GM18867 (cell line): ENCODE data around the gene KRT26.
"Not testable (repeated sequence)": the region's sequence is repeated elsewhere in the genome, so short reads cannot be mapped to it uniquely, and the experiment has no call there.

Experiments
- ATAC-seq: cut with Tn5 transposase; IDR thresholded peaks from one replicate; pipeline ENCODE4 v1.9.1; 2021; ENCODE audit warnings: mild to moderate bottlenecking, moderate library complexity; ENCODE audit not compliant: unreplicated experiment

The KRT26 gene

GRCh38 chr17:40795019-40795667, 23.1 kb upstream of the KRT26 start:
- ATAC-seq = no peak

- no peak for ATAC-seq
Observed at GRCh38 chr17:40794466-40794865, 22.5 kb upstream of the KRT26 start.

- no peak for ATAC-seq
Observed at GRCh38 chr17:40793832-40794231, 21.8 kb upstream of the KRT26 start.

- no peak for ATAC-seq
Observed at GRCh38 chr17:40791787-40792436, 19.9 kb upstream of the KRT26 start.

- ATAC-seq = no peak
Observed at GRCh38 chr17:40791111-40791510, 19.1 kb upstream of the KRT26 start.

- no peak for ATAC-seq
Observed at GRCh38 chr17:40782450-40782849, 10.4 kb upstream of the KRT26 start, which contains the start of gene KRT27. Gene KRT27 (minus strand): TSS chr17:40782550. CDS start chr17:40782493, 57 bp downstream.

- ATAC-seq = no peak
Observed at GRCh38 chr17:40779181-40779909, 7.3 kb upstream of the KRT26 start.

- no peak for ATAC-seq
Observed at GRCh38 chr17:40778461-40778860, 6.5 kb upstream of the KRT26 start.

- ATAC-seq = no peak
Observed at GRCh38 chr17:40777971-40778370, 6.0 kb upstream of the KRT26 start.

GRCh38 chr17:40777459-40777858, 5.5 kb upstream of the KRT26 start:
- no peak for ATAC-seq

GRCh38 chr17:40775945-40776344, 3.9 kb upstream of the KRT26 start:
- no peak for ATAC-seq

- ATAC-seq = no peak
Observed at GRCh38 chr17:40765657-40766056, 6.3 kb downstream of the KRT26 start.

GRCh38 chr17:40763752-40764151, 8.2 kb downstream of the KRT26 start:
- ATAC-seq = no peak

GRCh38 chr17:40760105-40761016, 11.6 kb downstream of the KRT26 start:
- no peak for ATAC-seq

GRCh38 chr17:40755231-40755630, 16.8 kb downstream of the KRT26 start, which contains the start of gene KRT25:
Gene KRT25 (minus strand): TSS chr17:40755331. CDS start chr17:40755271, 60 bp downstream.
- ATAC-seq = no peak

- no peak for ATAC-seq
Observed at GRCh38 chr17:40753804-40754203, 18.2 kb downstream of the KRT26 start.

GRCh38 chr17:40751065-40751464, 20.9 kb downstream of the KRT26 start:
- ATAC-seq = no peak

- no peak for ATAC-seq
Observed at GRCh38 chr17:40750391-40750790, 21.6 kb downstream of the KRT26 start.

- ATAC-seq = not testable (repeated sequence)
Observed at GRCh38 chr17:40748666-40749065, 23.3 kb downstream of the KRT26 start.

GRCh38 chr17:40738553-40738952, 33.4 kb downstream of the KRT26 start:
- ATAC-seq = no peak

GRCh38 chr17:40735016-40735415, 37.0 kb downstream of the KRT26 start:
- ATAC-seq = no peak
